ENCODE data around the gene TGM3.
"Not testable (repeated sequence)": the region's sequence is repeated elsewhere in the genome, so short reads cannot be mapped to it uniquely, and the experiment has no call there.

TGM3 gene

GRCh38 chr20:2295886-2296515 lies at the start of gene TGM3:
Gene TGM3 (plus strand): TSS chr20:2296001. CDS start chr20:2296064, 63 bp downstream.
- DNase-seq (ENCODE audit: low read depth, low spot score): no peak

GRCh38 chr20:2246069-2246491 lies 49.7 kb upstream of the TGM3 start:
- no peak for DNase-seq (ENCODE audit: low read depth, low spot score)

GRCh38 chr20:2248837-2249236 lies 47.0 kb upstream of the TGM3 start:
- DNase-seq (ENCODE audit: low read depth, low spot score): no peak

DNA sequence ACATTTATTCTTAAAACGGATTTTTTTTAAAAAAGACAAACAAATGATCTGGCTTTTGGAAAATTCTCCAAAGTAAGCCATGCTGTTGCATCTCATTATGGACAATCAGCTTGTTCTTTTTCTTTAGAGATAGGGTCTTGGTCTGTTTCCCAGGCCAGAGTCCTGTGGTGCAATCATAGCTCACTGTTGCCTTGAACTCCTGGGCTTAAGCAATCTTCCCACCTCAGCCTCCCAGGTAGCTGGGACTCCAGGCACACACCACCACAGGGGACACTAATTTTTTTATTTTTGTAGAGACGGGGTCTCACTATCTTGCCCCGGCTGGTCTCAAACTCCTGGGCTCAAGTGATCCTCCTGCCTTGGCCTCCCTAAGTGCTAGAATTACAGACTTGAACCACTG lies 45.9 kb upstream of the TGM3 start:
- no peak for DNase-seq (ENCODE audit: low read depth, low spot score)

DNA sequence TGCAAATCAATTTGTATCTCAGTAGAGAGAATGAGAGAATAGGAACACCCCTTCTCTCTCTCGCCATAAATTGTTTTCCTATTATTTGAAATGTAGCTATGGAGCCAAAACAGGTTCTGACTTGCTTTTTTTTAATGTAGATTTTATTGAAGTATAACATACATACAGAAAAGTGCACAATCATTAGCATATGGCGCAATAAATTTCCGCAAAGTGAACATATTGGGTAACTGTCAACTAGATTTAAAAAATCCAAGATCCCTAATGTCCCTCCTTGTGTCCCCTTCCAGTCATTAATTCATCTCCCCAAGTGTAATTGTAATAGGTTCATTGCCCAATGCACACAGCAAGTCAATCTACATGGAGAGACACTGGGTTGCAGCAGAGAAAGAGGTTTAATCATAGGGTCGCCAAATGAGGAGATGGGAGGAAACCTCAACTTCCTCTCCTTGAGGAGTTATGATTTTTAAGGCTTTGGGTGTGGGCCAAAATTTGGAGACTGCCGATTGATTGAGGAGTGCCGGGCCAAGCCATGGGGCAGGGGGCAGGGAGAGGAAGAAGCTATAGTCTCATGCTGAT lies 43.3 kb upstream of the TGM3 start:
- DNase-seq (ENCODE audit: low read depth, low spot score): no peak

- DNase-seq (ENCODE audit: low read depth, low spot score): no peak
Observed at GRCh38 chr20:2253256-2253655, 42.5 kb upstream of the TGM3 start.

- DNase-seq (ENCODE audit: low read depth, low spot score): no peak
Observed at GRCh38 chr20:2254333-2254732, 41.5 kb upstream of the TGM3 start.

DNA sequence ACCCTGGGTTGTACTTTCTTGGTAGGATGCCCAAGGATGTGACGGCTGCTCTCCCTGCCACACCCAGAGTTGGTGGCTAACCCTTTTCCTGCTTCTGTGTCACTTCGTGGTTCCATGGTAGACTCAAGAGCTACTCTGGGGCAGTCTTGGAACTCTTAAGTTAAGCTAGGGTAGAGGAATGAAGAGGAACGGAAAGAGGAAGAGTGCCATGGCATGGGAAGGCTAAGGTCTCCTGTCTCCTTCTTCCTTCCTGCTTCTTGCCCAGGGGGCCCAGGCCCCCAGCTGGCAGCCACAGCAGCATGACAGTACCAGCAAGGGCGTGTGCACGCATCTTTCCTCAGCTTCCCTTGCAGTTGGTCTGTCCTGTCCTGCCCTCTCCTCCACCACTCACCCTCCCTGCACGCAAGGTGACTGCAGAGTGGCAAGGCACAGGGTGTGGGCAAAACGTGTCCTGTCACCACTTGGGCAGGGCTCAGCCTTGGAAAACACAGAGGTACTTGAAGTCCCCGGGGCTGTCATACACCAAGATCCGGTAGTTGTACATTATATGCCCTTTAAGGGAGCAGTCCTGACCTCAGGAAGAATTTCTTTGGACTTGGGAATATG lies 39.8 kb upstream of the TGM3 start:
- no peak for DNase-seq (ENCODE audit: low read depth, low spot score)

DNA sequence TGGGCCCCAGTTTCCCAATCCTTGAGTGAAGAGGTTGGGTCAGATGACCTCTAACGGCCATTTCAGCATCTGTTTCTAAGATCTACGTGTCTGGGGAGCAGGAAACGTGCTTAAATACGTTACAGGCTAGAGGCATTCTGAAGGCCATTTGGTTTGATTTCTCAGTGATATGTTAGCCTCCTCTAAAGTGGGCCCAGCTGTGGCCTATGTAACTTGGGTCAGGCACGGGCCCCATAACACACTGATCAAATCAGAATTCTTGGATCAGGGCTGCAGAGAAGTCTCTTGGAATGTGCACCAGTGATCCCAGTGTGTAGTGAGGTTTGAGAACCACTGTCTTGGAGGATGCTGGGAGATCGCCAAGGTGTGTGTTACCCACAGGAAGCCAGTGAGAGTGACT lies 36.1 kb upstream of the TGM3 start:
- no peak for DNase-seq (ENCODE audit: low read depth, low spot score)

DNA sequence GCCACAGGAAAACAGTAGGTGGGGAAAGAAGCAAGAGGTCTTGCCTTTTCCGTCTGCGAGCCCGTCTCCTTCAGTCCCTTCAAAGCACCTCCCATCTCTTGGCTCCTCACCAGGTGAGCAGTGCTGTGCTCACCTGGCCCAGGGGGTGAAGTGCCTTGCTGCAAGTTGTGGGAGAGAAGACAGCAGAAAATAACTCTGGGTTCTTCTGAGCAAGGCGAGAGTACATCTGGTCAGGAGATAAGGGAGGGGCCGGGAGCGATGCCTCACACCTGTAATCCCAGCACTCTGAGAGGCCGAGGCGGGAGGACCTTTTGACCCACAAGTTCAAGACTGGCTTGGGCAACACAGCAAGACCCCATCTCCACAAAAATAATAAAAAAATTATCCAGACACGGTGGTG lies 35.6 kb upstream of the TGM3 start:
- no peak for DNase-seq (ENCODE audit: low read depth, low spot score)

GRCh38 chr20:2261046-2261485 lies 34.7 kb upstream of the TGM3 start:
- DNase-seq (ENCODE audit: low read depth, low spot score): no peak

GRCh38 chr20:2261629-2262028 lies 34.2 kb upstream of the TGM3 start:
- no peak for DNase-seq (ENCODE audit: low read depth, low spot score)

- DNase-seq (ENCODE audit: low read depth, low spot score): no peak
Observed at GRCh38 chr20:2264118-2264517, 31.7 kb upstream of the TGM3 start.

DNA sequence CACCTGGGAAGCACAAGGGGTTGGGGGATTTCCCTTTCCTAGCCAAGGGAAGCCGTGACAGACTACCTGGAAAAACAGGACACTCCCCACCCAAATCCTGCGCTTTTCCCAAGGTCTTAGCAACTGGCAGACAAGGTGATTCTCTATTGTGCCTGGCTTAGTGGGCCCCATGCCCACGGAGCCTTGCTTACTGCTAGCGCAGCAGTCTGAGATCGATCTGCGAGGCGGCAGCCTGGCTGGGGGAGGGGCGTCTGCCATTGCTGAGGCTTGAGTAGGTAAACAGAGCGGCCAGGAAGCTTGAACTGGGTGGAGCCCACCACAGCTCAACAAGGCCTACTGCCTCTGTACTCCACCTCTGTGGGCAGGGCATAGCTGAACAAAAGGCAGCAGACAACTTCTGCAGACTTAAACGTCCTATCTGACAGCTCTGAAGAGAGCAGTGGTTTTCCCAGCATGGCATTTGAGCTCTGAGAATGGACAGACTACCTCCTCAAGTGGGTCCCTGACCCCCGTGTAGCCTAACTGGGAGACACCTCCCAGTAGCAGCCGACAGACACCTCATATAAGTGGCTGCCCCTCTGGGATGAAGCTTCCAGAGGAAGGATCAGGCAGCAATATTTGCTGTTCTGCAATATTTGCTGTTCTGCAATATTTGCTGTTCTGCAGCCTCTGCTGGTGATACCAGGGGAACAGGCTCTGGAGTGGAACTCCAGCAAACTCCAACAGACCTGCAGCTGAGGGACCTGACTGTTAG lies 31.0 kb upstream of the TGM3 start:
- not testable (repeated sequence) for DNase-seq (ENCODE audit: low read depth, low spot score)

GRCh38 chr20:2273634-2274302 lies 22.0 kb upstream of the TGM3 start:
- DNase-seq (ENCODE audit: low read depth, low spot score): no peak

GRCh38 chr20:2276015-2276414 lies 19.8 kb upstream of the TGM3 start:
- no peak for DNase-seq (ENCODE audit: low read depth, low spot score)

GRCh38 chr20:2279253-2279779 lies 16.5 kb upstream of the TGM3 start:
- no peak for DNase-seq (ENCODE audit: low read depth, low spot score)

DNA sequence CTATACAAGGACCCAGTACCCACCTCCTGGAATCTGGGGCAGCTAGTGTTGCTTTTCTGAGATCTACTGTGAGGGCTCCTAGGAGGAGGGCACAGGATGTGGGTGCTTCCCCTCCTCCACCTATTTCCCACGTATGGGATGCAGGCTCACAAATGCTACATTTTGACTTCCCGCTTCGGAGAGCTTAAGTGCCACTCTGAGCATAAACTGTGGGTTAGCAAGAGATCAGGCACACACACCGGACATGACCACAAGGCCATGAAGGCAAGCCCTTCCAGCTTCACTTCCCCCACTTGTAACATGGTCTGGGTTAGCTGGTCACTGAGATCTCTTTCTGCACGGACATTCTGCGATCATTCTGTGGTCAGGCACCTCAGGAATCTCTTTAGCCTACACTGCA lies 15.7 kb upstream of the TGM3 start:
- DNase-seq (ENCODE audit: low read depth, low spot score): no peak

DNA sequence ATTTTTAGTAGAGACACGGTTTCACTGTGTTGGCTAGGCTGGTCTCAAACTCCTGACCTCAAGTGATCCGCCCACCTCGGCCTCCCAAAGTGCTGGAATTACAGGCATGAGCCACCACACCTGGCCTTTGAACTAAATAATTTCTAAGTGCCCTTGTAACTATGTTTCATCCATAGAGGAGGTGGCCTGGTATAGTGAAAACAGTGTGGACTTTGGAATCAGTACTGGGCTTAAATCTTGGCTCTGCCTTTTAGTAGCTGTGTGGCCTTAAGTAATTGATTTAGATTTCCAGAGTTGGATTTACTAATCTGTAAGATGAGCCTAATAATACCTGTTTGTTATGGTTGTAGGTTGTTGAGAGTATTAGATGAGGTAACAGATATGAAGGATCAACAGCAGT lies 14.2 kb upstream of the TGM3 start:
- DNase-seq (ENCODE audit: low read depth, low spot score): no peak

DNA sequence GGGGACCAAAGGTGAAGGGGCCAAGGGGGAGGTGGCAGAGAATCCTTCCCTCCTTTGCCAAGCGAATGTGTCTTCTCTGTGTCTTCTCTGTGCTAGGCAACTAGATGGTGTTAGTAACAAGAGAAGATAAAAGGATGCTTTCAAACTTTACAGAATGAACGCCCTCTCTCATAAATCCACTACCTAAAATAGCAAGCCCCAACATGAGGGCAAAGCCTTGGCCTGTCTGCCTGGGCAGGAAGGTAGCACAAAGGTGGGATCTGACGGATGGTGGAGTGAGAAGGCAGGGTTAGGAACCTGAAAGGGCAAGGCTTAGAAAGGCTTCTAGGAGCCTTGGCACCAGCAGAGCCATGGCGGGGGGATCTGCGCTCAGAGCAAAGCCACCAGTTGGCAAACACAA lies 13.6 kb upstream of the TGM3 start:
- no peak for DNase-seq (ENCODE audit: low read depth, low spot score)

- DNase-seq (ENCODE audit: low read depth, low spot score): no peak
Observed at GRCh38 chr20:2283706-2284423, 11.9 kb upstream of the TGM3 start.

Measured in activated naive CD8-positive, alpha-beta T cell treated with anti-CD3 and anti-CD28 coated beads, Interleukin-2, amount 50 U/mL, for 16 hours (primary cell).